IPS-11a (cell line): ENCODE results near the gene PDZD7.

Experiments used
- H3K4me3 ChIP-seq: one replicate; pipeline ENCODE4 v1.5.1; 2013; ENCODE audit warnings: low read depth, low read length, control low read depth

The PDZD7 gene

GRCh38 chr10:101031128-101031795 lies at the start of gene PDZD7, which contains the start of gene SFXN3:
TSS of gene PDZD7 (minus strand) at chr10:101031129. CDS start at chr10:101030219, 910 bp downstream.
TSS of gene SFXN3 (plus strand) at chr10:101031234. CDS start at chr10:101034695, 3,461 bp downstream.
- H3K4me3 ChIP-seq: peak within 1 kb of the TSS; percentile 15

- H3K4me3 ChIP-seq: no peak overlapping the region
Measured at GRCh38 chr10:101079874-101080273, 48.9 kb upstream of the PDZD7 start.

GRCh38 chr10:101076630-101077029 lies 45.7 kb upstream of the PDZD7 start:
- no peak overlapping the region for H3K4me3 ChIP-seq

- no peak overlapping the region for H3K4me3 ChIP-seq
Measured at GRCh38 chr10:101075775-101076174, 44.8 kb upstream of the PDZD7 start.

- H3K4me3 ChIP-seq: no peak overlapping the region
Measured at GRCh38 chr10:101073631-101074030, 42.7 kb upstream of the PDZD7 start.

- H3K4me3 ChIP-seq: no peak overlapping the region
Measured at GRCh38 chr10:101072923-101073322, 42.0 kb upstream of the PDZD7 start.

GRCh38 chr10:101071885-101072433 lies 41.0 kb upstream of the PDZD7 start:
- no peak overlapping the region for H3K4me3 ChIP-seq

GRCh38 chr10:101071267-101071884 lies 40.4 kb upstream of the PDZD7 start:
- no peak overlapping the region for H3K4me3 ChIP-seq

GRCh38 chr10:101070098-101070497 lies 39.2 kb upstream of the PDZD7 start:
- no peak overlapping the region for H3K4me3 ChIP-seq

- no peak overlapping the region for H3K4me3 ChIP-seq
Measured at GRCh38 chr10:101069441-101069840, 38.5 kb upstream of the PDZD7 start.

GRCh38 chr10:101067356-101068083 lies 36.6 kb upstream of the PDZD7 start:
- H3K4me3 ChIP-seq: peak overlapping the region; percentile 57

- peak overlapping the region; percentile 57 for H3K4me3 ChIP-seq
Measured at GRCh38 chr10:101066896-101067355, 36.0 kb upstream of the PDZD7 start.

- H3K4me3 ChIP-seq: peak overlapping the region; percentile 14
Measured at GRCh38 chr10:101066146-101066895, 35.4 kb upstream of the PDZD7 start.

GRCh38 chr10:101065481-101066145 lies 34.7 kb upstream of the PDZD7 start:
- no peak overlapping the region for H3K4me3 ChIP-seq

GRCh38 chr10:101064415-101065030 lies 33.6 kb upstream of the PDZD7 start:
- H3K4me3 ChIP-seq: no peak overlapping the region

- no peak overlapping the region for H3K4me3 ChIP-seq
Measured at GRCh38 chr10:101063548-101064414, 32.9 kb upstream of the PDZD7 start.

GRCh38 chr10:101063050-101063525 lies 32.2 kb upstream of the PDZD7 start:
- H3K4me3 ChIP-seq: no peak overlapping the region

GRCh38 chr10:101062232-101063049 lies 31.5 kb upstream of the PDZD7 start:
- peak overlapping the region; percentile 10 for H3K4me3 ChIP-seq
